Activated T-cell treated with anti-CD3 and anti-CD28 coated beads for 48 hours (primary cell): ENCODE results near the gene HAPLN3.
A peak's percentile ranks its signal among the peaks of the same experiment; 100 is the strongest.

ENCODE experiments used
- DNase-seq: peaks from one replicate; pipeline ENCODE4 v3.0.0-alpha.2; 2020; ENCODE audit warnings: low read depth

HAPLN3 gene

DNA sequence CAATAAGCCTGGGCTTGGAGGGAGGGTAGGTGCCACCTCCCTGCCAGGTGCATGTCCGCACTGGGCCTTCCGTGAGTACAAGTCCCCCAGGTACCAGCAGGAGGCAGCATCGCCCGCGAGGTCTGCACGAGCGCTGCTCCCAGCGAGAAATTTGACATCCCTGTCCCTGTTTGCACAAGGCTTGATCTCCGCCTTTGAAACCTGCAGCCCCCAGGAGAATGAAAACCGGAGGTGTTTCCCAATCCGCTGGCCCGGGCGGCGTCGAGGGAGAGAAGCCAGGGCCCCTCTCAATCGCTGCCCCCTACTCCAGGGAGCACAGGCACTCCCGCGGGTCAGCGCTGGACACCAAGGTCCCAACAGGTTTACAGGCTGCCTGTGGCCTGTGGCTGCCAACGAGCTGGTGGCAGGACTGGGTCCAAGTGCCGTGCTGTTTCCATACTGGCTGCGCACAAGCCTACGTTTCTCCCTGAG lies 961 bp downstream of the HAPLN3 start:
- peak; percentile 83 for DNase-seq

DNA sequence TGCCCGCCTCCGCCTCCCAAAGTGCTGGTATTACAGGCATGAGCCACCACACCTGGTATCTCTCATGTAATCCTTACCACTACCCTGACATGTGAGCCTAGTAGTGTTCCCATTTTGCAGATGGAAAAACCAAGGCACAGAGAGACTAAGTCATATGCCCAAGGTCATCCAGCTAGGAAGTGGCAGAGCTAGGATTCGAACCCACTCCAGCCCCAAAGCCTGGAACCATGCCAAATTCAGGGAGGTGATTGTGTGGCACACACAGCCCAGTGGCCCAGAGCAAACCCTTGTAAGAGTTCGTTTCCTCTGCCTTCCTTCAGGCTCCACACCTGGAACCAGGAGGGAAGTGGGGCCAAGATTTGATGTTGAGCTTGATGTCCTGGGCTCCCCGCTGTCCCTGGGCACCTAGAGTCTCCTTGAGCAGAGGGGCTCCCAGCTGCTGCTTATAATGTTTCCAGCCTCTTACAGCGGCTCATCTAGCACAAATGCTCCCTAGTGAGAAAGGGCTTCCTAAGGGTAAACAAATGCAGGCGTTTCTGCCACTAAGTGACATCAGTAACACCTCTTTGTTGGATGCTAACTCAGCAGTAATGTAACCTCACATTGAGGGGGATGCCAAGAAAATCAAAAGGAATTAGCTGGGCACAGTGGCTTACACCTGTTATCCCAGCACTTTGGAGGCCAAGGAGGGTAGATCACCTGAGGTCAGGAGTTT lies 3.6 kb downstream of the HAPLN3 start:
- DNase-seq = no peak

- no peak for DNase-seq
These were observed 4.8 kb downstream of the HAPLN3 start for GRCh38 chr15:88890495-88890894.

- DNase-seq = no peak
These were observed 6.6 kb downstream of the HAPLN3 start for GRCh38 chr15:88888719-88889118.

DNA sequence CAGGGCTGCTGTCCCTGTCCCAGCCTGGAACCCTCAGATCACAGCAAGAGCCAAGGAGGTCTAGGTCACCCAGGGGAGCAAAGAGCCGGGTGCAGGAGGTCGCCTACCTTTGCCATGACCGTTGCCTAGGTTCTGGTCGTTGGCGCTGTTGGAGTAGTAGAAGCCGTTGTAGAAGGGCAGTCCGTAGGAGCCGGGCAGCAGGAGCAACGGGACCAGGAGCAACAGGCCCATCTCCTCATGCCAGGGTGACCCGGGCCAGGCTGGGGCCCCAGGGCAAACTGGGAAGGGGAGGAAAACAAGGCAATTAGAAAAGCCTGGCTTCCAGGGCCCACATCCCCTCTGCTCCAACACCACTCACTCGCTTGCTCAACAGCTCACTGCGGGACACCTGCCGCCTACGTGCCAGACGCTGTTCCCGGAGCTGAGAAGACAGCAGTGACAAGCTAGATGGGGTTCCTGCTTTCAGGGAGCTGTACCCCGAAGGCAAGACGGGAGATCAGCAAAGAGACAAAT lies 8.2 kb downstream of the HAPLN3 start:
- no peak for DNase-seq

- DNase-seq = no peak
These were observed 12.6 kb downstream of the HAPLN3 start for GRCh38 chr15:88882785-88883184.

- no peak for DNase-seq
These were observed 13.6 kb downstream of the HAPLN3 start for GRCh38 chr15:88881775-88882174.

DNA sequence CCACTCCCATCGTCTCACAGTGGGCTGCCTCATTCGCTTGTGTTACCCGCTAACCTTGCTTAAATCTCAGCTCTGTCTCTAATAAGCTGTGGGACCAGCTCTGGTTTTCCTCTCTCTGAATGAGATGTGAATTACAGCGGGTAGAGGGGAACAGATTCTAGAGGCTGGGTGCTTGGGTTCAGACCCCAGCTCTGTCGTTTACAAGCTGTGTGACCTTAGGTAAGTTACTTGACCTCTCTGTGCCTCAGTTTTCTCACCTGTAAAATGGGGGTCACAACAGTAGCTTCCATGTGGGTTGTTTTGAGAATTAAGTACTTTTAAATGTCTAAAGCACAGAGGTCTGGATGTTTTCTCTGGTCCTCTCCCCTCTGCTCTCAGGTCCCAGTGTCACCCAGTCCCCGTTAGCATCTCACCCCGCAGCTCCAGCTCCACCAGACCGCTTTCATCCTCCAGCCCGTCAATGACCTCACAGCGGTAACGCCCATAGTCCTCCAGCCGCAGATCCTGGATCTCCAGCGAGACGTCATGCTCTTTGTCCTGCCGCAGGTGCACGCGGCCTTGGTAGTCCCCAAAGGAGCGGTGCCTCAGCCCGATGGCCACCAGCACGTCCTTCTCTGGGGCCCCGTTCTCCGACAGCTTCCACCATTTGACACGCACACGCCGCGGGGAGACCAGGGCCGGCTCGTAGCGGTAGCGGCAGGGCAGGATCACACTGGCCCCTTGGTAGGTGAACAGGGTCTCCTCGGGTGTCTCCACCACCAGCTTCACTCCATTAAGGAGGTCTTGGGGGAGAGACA lies 14.2 kb downstream of the HAPLN3 start:
- DNase-seq = no peak

GRCh38 chr15:88878720-88879184 lies 16.6 kb downstream of the HAPLN3 start:
- peak; percentile 25 for DNase-seq

GRCh38 chr15:88877906-88878305 lies 17.4 kb downstream of the HAPLN3 start:
- no peak for DNase-seq

DNA sequence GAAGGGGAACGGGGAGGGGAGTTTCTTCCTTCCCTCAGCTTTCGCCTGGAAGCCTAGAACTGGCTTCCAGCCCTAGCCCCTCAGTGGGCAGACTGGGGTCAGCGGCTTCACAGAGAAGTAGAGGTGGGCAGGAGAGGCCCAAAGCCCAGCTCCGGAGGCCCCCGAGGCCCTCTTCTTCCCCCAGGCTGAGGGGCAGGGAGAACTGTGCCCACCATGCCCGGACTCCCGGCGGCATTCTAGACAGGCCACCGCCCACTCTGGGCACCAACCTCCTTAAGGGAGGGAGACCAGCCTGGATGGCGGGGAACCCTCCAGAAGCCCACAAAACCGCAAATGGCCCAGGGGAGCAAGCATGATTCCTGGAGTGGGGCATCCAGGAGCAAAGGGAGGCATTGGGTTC lies 17.9 kb downstream of the HAPLN3 start:
- DNase-seq = no peak

DNA sequence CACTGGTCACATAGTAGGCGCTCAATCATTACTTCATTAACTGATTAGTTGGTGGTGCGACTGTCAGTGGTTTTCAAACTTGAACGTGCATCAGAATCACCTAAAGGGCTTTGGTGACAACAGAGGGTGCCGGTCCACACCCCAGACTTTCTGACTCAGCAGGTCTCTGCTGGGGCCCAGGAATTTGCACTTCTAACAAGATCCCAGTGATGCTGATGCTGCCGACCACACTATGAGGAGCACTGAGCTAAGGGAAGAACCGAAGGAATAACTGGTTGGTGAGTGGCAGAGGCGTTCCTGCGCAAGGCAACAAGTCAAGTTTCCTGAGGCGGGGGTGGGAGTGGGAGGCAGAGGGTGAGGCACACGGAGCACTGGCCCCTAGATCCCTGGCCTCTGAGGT lies 18.8 kb downstream of the HAPLN3 start:
- no peak for DNase-seq

DNA sequence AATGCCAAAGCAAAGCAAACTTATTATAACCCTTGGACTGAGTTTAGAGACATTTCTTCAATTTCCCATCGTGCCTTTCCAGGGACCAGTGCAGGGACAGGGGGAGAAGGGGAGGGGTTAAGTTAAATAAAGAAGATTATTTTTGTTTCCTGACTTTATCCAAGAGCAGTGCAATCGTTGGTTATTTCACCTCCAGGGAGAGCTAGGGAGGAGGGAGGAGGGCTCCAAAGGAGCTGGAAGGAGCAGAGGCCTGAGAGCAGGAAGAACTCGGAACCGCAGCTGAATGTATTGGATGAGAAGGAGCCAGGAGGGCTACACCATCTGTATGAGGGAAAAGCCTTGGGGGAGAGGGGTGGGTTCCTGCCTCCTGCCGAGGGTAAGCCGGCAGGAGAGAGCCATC lies 20.7 kb downstream of the HAPLN3 start:
- DNase-seq = no peak

DNA sequence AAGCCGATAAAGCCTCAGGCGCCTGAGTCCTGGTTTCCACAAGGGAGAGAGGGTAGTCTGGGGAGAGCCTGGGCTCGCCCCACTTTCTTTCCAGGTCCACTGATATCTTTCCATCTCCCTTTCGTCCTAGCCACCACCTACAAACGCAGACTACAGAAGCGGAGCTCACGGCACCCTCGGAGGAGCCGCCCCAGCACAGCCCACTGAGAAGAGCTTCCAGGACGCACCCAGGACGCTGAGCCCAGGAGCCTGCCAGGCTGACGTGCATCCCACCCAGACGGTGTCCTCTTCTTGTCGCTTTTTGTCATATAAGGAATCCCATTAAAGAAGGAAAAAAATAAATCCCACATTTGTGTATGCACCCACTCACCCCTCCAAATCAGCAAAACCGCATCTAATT lies 21.1 kb downstream of the HAPLN3 start:
- no peak for DNase-seq

GRCh38 chr15:88873786-88874185 lies 21.6 kb downstream of the HAPLN3 start:
- no peak for DNase-seq

GRCh38 chr15:88872706-88873105 lies 22.6 kb downstream of the HAPLN3 start:
- DNase-seq = no peak

GRCh38 chr15:88872106-88872505 lies 23.2 kb downstream of the HAPLN3 start:
- DNase-seq = no peak

DNA sequence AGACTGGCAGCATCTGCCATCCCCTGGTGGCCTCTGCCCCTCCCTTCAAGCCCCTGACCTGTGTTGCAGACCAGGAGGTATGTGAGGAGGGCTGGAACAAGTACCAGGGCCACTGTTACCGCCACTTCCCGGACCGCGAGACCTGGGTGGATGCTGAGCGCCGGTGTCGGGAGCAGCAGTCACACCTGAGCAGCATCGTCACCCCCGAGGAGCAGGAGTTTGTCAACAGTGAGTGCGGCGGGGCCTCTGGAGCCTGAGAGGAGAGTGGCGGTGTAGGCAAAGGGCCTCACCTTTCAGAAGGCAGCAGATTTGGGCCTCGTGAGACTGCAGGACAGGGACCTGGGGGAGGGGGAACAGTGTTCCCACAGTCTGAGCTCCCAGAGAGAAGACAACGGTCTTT lies 24.0 kb downstream of the HAPLN3 start:
- DNase-seq = no peak

DNA sequence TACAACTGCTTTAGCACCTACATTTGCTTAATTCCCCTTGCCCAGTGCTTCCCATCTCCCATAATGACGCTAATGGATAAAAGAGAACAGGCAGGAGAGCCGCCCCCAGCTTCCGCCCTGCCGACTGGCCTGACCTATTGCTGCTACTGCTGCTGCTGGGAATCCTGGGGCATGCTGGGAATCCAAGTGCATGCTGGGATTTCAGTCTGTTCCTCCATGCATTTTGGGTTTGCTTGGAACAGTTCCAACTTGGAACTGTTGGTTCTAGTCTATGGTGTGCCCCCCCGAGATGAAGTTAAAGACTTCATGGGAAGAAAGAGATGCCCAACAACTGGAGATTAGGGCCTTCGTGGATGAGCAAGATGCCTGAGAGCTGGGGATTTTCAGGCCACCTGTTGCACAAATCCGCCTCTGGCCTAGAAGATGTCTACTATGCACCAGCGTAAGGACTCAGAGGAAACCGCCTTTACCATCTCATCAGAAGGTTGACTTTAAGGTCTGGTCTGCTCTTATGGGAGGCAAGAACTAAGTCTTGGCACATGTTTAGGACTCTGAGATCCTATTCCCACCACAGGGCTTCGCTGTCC lies 29.0 kb downstream of the HAPLN3 start:
- DNase-seq = no peak

- DNase-seq = no peak
These were observed 29.7 kb downstream of the HAPLN3 start for GRCh38 chr15:88865498-88866099.

DNA sequence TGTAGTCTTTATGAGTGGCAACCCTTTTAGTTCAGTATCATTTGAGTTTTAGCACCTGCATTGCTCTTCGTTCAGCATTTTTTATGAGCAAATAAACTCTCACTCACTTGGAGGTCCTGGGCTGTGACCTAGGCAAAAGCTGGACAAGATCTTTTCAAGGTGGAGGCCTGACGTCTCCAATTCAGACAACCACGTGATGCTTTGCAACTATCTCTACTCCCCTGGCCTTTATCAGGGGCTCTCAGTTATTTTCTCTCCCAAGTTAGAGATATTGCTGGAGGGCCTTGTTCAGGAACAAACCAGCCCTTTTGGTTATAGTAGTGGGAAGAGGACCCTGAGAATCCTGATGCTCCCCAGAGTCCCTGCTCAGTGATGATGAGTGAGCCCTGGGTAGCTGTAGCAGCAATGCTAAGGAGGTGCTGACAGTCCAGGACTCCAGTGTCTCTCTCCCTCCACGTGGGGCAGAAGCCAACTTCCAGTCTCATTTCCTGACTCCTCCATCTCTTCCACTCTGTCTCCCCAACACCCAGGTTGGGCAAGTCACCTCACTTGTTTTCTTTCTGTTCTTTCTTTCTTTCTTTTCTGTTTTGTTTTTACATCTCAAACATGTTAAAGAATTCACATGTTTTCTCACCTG lies 30.4 kb downstream of the HAPLN3 start:
- DNase-seq = no peak

GRCh38 chr15:88863412-88863811 lies 31.9 kb downstream of the HAPLN3 start:
- DNase-seq = no peak
